Embryonic facial prominence (tissue), 1 donor: ENCODE measurements around the gene IL23A.

Experiments used
- DNase-seq: peaks from one replicate; pipeline ENCODE4 v3.0.0-alpha.2; 2016; ENCODE audit errors: extremely low spot score

The IL23A gene

GRCh38 chr12:56361487-56362129 is 22.9 kb downstream of the IL23A start:
- no peak for DNase-seq

GRCh38 chr12:56362130-56363059 is 23.7 kb downstream of the IL23A start, which contains the start of gene APOF:
TSS of gene APOF (minus strand) at chr12:56362857. CDS start at chr12:56362745, 112 bp downstream.
- no peak for DNase-seq

GRCh38 chr12:56366948-56367347 is 28.3 kb downstream of the IL23A start:
- DNase-seq, result no peak

GRCh38 chr12:56373515-56373914 is 34.8 kb downstream of the IL23A start:
- DNase-seq, result no peak

- DNase-seq, result no peak
Observed at GRCh38 chr12:56374726-56375597, 36.3 kb downstream of the IL23A start.

GRCh38 chr12:56375598-56376434 is 37.1 kb downstream of the IL23A start:
- no peak for DNase-seq

GRCh38 chr12:56377310-56377988 is 38.8 kb downstream of the IL23A start:
- DNase-seq, result no peak

- DNase-seq, result no peak
Observed at GRCh38 chr12:56377989-56378316, 39.3 kb downstream of the IL23A start.

GRCh38 chr12:56382611-56383010 is 43.9 kb downstream of the IL23A start:
- DNase-seq, result no peak

GRCh38 chr12:56385873-56386272 is 47.2 kb downstream of the IL23A start:
- DNase-seq, result no peak

GRCh38 chr12:56387152-56387736 is 48.6 kb downstream of the IL23A start:
- DNase-seq, result no peak

GRCh38 chr12:56389412-56389811 is 50.7 kb downstream of the IL23A start:
- no peak for DNase-seq
